ELR (cell line): Measurements from ENCODE around the gene ATG10.

Experiments used
- DNase-seq: peaks from one replicate; pipeline ENCODE4 v3.0.0-alpha.2; 2015; ENCODE audit warnings: low read depth

ATG10 gene

GRCh38 chr5:82164977-82165713, 193.3 kb downstream of the ATG10 start:
- peak; percentile 67 for DNase-seq

- DNase-seq = peak; percentile 86
Measured at GRCh38 chr5:82165740-82166530, 194.1 kb downstream of the ATG10 start.

- DNase-seq = no peak
Measured at GRCh38 chr5:82167372-82167935, 195.6 kb downstream of the ATG10 start.

- DNase-seq = peak; percentile 37
Measured at GRCh38 chr5:82168294-82168693, 196.5 kb downstream of the ATG10 start.

- no peak for DNase-seq
Measured at GRCh38 chr5:82169892-82170291, 198.1 kb downstream of the ATG10 start.

- peak; percentile 72 for DNase-seq
Measured at GRCh38 chr5:82174128-82174918, 202.5 kb downstream of the ATG10 start.

- no peak for DNase-seq
Measured at GRCh38 chr5:82174919-82175219, 203.0 kb downstream of the ATG10 start.

GRCh38 chr5:82176115-82176814, 204.4 kb downstream of the ATG10 start:
- no peak for DNase-seq

GRCh38 chr5:82178378-82178777, 206.6 kb downstream of the ATG10 start:
- no peak for DNase-seq

- DNase-seq = no peak
Measured at GRCh38 chr5:82182662-82183061, 210.8 kb downstream of the ATG10 start.

GRCh38 chr5:82183828-82184227, 212.0 kb downstream of the ATG10 start:
- DNase-seq = peak; percentile 30

GRCh38 chr5:82185851-82186250, 214.0 kb downstream of the ATG10 start:
- DNase-seq = no peak

GRCh38 chr5:82197550-82197949, 225.7 kb downstream of the ATG10 start:
- no peak for DNase-seq

GRCh38 chr5:82204567-82204966, 232.7 kb downstream of the ATG10 start:
- DNase-seq = no peak

- DNase-seq = no peak
Measured at GRCh38 chr5:82205005-82205404, 233.2 kb downstream of the ATG10 start.

GRCh38 chr5:82208371-82208770, 236.5 kb downstream of the ATG10 start:
- no peak for DNase-seq

- DNase-seq = no peak
Measured at GRCh38 chr5:82211855-82212572, 240.2 kb downstream of the ATG10 start.

GRCh38 chr5:82217917-82218316, 246.1 kb downstream of the ATG10 start:
- DNase-seq = no peak

GRCh38 chr5:82218374-82219156, 246.7 kb downstream of the ATG10 start:
- no peak for DNase-seq

- DNase-seq = no peak
Measured at GRCh38 chr5:82221020-82221419, 249.2 kb downstream of the ATG10 start.
